ENCODE results near the gene LCA5L.
A peak's percentile ranks its signal among the peaks of the same experiment; 100 is the strongest.

LCA5L gene

DNA sequence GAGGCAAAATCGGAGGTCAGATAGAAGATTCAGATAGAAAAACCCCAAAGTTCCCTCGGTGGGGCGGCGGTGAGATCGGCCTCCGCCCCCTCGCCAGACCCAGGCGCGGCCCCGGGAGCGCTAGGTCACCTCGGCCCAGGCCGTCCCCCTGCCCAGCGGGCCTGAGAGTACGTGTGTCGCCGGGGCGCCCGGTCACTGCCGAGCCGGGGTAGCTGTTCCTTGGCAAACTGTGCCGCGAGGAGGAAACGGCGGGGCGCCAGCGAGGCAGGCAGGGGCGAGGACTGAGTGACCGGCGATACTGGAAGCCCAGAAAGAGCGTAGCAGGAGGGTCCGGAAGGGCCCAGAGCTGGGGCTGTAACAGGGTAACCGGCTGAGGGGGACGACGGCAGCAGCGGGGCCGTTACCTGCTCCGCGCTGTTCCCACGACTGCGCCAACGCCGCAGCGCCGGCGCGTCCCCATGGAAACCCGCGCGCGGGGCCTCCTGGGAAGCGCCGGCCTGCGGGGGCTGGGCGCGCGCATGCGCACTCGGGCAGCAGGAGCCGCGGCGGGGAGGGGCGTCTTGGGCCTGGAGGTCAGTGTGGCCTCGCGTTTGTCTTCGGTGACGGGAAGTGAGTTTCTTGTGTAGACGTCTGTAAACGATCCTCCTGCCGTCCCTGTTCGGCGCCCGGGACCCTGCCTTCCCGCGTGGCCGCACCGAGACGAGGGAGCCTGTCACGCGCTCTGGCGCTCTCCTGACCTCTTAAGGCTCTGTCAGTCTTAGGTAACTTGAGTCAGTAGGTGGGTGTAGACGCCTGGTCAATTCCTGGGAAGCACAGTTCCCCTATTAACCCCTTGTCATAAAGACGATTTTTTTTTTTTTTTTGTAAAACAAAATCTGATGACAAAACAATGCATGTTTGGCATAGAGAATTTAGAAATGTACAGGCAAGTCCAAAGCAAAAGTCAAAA, at the start of gene LCA5L:
Gene LCA5L (minus strand): TSS at position 458 of the 949 bp plus-strand sequence. CDS start 17,285 bp downstream, outside the sequence.
- peak; percentile 92 for DNase-seq

DNA sequence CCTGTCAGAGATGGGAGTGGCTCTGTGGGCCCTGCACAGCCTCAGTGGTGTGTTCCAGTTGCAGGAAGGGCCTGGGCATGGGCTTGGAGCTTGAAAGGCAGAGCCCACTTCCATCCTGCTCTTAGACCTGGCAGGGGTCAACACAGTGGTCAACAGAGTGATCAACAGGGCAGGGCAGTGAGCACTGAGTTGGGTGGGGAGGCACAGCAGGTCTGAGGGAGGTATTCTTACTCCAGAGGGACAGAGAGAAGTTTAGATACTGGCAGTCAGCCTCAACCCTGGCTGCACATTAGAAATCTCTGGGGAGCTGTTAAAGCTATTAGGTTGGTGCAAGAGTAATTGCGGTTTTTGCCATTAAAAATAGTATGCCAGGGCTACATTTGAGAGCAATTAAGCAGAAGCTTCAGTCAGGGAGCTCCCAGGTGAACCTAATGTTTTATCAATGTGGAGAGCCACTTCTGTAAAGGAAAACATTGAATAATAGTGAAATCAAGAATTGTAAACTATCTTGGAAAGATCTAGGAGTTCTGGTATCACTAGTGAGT, 43.9 kb upstream of the LCA5L start:
- DNase-seq = no peak

DNA sequence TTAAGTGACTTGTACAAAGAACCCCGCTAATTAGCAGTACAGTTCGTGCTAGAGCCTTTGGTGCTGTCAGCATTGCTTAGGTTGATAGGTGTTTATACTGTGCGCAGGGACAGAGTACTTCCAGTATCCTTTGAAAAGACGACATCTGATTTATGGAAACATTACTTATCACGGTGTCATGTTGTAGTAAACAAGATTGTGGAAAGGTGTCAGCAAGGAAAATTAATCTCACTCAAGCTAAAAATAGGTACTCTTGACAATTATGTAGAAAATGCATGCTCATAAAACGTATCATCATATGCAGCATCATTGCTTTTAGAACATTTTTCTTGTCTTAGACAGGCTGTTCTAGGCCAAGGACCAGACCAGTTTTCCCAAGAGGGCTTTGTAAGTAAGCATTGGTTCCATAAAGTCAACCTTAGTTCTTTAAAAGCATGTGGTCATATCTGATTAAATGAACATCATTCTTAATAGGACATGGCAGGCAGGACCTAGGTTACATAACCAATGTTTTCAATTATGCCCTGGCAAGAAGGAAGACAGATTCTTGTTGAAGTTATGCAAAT, 39.2 kb upstream of the LCA5L start:
- DNase-seq = no peak

DNA sequence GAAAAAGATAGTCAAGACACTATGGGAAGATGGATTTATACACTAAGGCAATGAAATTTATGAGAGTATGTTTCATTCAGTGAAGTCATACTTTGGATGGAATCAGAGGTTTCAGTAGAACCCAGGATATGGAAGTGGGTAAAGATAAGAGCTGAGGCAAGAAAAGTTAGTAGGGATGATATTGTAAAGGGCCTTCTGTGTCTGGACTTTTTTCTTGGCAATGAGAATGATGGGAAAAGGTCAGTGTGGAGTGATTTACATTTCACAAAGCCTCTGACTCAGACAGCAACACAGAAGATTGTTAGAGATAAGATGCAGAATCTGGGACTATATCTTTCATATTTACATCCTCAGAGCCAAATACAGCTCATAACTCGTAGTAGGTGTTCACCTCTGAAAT, 38.3 kb upstream of the LCA5L start:
- DNase-seq = no peak

DNA sequence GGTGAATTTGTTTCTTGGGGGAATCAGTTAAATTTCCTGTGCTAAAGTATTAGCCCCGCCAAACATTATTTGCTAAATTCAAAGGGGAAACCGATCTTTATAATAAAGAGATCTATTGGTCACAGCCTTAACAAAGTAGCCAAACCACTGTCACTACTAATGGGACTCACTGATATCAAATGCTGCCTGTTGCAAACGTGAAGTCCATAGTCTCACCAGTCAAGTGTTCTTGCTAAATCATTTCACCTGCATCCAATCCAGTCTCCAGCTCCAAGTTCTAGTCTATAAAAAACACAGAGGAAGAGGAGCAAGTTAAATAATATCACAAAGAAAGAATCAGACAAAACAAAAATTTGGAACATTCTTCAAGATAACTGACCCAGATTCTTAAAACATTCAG, 36.3 kb upstream of the LCA5L start:
- DNase-seq = no peak

DNA sequence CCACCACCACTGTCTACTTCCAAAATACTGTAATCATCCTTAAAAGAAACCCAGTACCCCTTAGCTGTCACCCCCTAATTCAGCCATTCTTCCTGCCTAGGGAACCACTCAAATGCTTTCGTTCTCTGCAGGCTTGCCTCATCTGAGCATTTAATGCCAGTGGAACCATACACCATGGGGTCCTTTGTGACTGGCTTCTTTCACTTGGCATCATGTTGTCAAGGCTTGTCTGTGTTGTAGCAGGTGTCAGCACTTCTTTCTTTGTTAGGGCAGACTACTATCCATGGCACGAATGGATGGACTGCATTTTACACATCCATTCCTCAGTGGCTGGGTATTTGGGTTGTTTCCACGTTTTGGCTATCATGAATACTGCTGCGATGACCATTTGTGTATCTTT, 34.7 kb upstream of the LCA5L start:
- no peak for DNase-seq

DNA sequence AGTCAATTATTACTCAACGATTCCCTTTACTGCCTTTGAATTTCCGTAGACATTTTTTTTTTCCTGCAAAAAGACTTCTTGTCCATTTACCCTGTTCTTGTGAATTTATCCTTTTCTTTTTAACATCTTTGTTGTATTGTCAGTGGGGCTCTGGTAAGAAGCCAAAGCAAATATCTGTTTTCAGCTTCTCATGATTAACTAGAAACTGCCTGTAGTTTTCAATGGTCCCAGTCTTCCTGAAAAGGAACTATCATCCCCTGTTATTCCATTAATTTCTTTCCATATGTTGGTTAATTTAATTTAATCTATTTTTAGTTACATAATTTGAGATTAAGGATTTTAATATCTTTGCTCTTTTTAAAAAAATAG, 34.2 kb upstream of the LCA5L start:
- DNase-seq = no peak

DNA sequence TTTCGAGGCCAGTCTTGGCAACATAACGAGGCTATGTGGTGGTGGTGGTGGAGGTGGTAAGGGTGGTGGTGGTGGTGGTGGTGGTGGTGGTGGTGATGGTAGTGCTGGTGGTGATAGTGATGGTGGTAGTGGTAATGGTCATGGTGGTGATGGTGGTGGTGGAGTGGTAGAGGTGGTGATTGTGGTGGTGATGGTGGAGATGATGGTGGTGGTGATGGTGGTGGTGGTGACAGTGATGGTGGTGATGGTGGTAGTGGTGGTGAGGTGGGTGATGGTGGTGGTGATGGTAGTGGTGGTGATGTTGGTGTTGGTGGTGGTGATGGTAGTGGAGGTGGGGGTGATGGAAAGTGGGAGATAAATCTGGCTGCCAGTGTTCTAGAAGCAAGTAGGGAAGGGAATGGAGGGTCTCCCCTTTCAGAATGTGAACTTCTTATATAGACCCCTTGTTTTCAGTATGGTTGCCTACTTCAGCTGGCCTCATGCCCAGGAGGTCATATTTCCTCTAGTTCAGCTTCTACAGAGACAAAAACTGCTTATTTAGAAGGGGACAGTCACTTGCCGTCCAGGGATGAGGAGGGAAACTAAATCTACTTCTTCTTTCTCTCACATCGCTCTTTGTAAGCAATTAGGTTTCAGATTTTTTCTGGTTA, 33.7 kb upstream of the LCA5L start:
- DNase-seq = no peak

DNA sequence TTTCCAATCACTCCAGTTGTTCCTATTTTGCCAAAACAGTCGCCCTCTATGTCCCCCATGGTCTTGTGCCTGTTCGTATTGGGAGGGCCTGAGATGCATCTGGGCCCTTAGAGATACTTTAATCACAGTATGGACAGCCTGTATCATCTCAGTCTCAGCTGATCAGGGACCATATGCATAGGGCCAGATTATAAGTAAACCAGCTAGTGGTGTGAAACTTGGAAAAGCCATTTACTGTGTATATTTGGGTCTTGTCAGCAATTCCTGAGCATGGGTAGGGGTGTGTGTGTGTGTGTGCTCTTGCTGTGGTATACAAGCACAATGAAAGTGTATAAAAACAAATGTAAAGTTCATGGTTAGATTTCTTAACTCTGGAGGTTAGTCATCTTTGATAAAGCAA, 29.0 kb upstream of the LCA5L start:
- DNase-seq = no peak

DNA sequence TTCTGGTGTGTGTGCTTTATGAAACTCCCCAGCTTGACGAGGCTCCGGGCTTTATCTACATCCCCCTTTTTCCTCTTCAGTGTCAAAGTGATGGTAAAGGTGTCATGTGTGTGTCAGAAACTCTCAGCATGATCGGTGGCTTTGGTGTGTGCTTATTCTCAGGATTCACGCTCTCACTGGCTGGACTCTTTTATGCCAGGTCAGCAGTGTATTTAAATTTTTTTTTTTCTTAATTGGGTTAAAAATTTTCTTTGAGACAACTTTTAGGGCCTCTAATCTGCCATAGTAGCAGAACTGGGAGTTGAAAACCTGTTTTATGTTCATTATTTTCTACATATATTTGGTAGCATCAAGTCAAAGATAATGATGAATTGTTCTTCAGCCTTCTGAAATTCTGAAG, 27.2 kb upstream of the LCA5L start:
- no peak for DNase-seq

DNA sequence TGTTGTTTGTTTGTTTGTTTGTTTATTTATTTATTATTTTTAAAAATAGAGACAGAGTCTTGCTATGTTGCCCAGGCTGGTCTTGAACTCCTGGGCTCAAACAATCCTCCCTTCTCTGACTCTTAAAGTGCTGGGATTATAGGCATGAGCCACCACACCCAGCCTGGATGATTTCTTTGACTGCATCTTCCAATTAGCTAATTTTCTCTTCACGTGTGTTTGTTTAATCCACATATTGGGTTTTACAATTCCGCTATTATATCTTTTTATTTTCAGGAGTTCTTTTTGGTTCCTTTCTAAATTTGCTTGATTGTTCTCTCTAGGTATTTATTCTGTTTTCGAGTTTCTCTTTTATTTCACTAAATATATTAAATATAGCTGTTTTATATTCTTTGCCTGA, 26.0 kb upstream of the LCA5L start:
- DNase-seq = no peak

DNA sequence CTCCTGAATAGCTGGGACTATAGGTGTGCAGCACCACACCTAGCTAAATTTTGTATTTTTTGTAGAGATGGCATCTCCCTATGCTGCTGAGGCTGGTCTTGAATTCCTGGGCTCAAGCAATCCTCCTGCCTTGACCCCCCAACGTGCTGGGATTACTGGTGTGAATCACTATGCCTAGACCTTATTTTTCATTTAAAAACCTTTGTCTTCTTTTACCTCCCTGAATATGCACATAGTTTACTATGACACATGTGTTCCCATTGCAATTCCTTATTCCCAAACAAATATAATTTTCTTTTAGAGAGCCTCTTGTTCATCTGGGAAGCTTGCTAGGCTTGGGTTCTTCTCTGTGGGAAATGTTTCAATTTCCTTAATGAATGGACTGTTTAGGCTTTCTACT, 23.0 kb upstream of the LCA5L start:
- DNase-seq = no peak

DNA sequence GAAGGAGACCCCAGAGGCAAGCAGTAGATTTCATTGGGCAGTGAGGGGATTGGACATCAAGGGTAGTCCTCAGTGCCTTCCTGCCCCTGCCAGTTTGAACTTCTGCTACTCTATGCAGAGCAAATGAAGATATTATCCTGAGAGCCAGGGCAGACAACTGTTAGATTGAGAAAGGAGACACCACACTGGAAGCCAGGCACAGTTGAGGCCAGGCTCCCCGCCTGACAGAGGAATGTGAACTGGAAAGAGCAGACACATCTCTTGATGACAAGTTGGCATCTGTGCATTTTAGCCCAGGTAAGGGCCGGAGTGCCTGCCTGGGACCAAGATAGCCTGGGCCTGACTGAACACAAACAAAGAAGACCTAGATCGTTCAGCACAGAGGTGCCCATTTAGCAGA, 22.2 kb upstream of the LCA5L start:
- no peak for DNase-seq

DNA sequence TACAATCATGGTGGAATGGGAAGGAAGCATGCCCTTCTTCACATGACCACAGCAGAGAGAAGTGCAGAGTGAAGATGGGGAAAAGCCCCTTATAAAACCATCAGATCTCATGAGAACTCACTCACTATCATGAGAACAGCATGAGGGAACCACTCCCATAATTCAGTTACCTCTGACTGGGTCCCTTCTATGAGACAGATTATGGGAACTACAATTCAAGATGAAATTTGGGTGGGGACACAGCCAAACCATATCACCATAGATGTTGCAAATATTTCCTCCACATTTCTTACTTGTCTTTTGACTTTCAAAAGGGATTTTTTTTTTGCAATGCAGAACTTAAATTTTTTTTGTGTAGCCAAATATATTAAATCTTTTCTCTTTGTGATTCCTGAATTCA, 21.0 kb upstream of the LCA5L start:
- no peak for DNase-seq

DNA sequence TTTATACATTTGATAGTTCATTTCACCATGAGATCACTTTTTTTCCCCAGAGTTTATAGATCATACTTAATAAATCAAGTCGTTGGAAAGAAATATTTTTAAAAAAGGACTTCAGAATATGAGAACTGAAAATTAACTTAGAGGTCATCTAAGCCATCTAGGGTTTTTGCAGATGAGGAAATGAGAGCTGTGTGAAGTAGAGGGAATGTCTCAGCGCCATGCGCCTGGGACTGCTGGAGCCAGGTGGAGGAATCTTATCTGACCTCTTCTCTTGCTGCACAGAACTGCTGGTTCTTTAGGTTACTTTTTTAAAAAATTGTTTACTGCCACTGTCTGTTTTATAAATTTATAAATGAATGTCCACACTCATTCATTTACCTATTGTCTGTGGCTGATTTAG, 17.7 kb upstream of the LCA5L start:
- DNase-seq = no peak

DNA sequence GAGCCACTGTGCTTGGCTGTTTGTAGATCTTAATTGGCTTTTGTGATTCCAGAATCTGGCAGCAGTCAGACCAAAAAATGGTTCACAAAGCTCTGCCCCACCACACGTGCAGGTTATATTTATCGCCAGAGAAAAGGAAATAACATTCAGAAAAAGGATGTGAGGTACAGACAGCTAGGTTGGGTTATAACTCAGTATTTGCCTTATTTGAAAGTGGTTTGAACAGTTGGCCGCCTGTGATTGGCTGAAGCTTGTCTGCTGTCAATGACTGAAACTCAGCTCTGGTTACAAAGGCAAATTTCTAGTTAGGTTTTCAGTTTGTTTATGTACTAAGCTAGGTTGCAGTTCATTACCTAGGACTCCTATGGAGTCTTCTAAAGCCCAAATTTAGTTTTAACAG, 15.8 kb upstream of the LCA5L start:
- no peak for DNase-seq

DNA sequence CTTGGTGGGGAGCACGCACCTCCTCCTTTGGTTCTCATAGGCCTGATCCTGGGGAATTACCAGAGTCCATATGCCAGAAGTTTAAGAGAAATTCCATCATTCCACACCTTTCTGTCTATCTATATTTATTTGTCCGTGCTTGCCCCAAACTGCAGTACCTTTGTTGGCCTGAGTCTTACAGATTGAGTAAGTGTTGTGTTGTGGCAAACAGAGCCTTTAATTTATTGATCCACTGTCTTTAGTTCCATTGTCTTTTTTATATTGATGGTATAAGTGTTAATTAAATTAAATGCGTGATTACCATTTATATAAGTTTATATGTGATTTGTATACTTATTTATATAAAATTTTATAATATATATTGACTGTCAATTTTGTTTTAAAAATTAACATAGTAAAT, 11.1 kb upstream of the LCA5L start:
- no peak for DNase-seq

DNA sequence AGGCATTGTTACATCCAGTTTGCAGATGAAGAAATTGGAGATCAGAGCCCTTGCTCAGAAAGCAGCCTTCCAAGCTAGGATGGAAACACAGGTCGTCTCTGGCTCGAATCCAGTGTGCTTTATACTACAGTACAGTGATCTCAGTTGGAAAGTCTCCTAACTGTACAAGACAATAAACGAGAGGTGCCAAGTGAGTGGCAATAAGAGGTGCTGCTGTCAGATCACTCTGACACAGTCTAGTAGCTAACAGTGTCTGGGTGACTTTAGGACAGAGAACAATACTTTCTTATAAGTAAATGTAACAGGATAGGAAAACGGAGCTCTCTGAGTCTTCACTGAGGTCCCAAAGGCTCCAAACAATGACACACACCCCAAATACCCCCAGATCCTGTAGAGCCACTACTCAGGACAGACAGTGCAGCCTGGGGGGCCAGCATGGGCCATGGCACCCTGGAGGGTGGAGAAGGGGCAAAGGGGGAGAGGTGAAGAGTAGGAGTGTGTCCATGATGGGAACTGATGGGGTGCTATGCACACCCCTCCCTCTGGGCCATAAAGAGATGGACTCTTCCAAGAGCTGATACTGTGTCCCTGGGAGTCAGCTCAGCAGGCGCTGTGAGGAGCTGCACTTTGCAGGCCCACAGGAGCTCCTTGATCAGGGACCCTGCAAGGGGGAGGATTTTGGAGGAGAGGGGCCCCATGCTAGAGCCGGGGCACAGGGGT, 9.5 kb upstream of the LCA5L start:
- DNase-seq = no peak

DNA sequence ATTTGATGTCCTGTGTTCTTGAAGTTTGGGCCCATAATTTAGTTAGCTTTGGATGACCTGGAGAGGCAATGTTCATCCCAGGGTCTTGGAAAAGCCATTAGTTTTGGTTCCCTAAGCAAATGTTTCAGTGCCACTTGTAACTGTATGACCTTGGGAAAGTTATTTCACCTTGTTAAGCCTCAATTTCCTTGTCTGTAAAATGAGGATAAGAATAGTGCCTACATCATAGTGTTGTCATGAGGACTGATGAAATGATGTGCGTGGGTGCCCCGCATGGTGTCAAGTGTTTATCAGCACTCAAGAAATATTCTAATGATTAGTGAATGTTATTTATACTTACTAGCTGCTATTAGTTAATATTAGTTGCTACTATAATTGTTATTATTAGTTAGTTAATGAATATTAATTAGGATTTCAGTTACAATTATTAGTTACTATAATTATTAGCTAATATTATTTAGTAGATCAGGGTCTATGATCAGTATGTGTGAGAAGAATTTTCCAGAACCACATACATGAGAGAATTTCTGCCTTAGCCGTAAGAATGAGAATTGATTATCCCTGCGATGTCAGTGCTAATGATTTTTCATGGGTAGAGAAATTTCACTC, 8.1 kb upstream of the LCA5L start:
- DNase-seq = no peak

DNA sequence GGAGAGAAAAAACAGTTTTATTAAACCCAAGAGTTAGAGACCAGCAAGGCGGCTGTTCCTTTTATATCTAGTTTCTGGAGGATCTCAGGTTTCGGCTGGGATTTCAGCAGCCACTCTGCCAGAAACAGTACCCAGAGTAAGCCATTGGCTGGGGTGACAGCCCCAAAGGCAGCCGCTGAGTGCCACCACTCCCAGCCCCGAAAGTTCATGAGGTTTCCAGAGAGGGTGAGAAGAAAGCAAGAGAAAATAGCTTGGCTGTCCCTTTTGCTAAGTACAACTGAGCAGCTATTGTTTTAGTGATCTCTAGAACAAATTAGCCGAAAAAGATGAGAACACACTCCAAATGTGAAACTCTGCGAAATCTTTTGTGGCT, 7.4 kb upstream of the LCA5L start:
- DNase-seq = no peak

DNA sequence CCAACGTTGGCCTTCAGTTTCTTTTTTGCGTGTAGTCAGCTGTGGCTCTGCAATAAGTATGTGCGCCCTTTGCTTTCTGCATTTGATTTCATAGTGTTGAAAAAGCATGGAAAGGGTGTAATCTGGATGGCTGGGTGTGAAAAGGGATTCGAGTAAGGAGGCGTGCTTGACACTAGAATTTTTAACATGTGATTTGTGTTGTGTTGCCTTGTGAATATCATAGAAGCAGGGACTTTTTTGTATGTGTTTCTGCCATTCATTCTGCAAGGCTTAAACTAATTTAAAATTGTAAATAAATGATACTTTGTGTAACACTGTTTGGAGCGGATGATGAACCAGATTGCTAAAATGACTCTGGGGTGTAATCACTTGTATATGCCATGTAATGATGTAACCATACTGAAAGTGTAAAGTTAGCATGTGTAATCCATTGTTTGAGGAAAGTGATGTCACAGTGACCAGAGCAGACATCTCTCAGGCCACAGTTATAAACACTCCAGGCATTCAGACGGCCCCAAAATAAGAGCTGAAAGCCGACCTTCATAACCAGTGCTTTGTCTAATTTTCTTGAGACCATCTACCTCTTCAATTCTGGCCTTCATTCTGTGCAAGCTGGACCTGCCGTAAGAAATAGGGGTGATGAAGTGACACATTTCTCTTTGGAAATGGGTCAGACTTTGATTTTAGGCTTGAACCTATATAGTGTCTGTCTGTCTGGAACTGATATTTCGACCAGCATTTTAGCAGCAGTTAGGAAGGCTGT, 6.8 kb upstream of the LCA5L start:
- no peak for DNase-seq

Data from activated T-cell treated with anti-CD3 and anti-CD28 coated beads, Interleukin-2, amount 50 U/mL, for 1 hour (primary cell).